Right lobe of liver (tissue), 4 donors: ENCODE data around the gene POTEJ.
"Not testable (repeated sequence)": the region's sequence is repeated elsewhere in the genome, so short reads cannot be mapped to it uniquely, and the experiment has no call there.

Source experiments
- POLR2A ChIP-seq: fragments of 450-650 bp; IDR thresholded peaks from one replicate; pipeline ENCODE4 v1.6.1; 2017; ENCODE audit warnings: antibody characterized with exemption, mild to moderate bottlenecking
- TF ChIP-seq, protein P1 (sequence below), 4 donors: fragments of 200-600 bp in 3 of 4; fragments of 450-650 bp in 1 of 4; IDR thresholded peaks; one replicate each; pipeline versions ENCODE4 v1.5.1 to v1.8.0; 2016 to 2022; ENCODE audit warnings: antibody characterized with exemption in 4 of 4, mild to moderate bottlenecking in 2 of 4
- donor health status: DM: no; HTN: no; CAD: no.
- donor health status: DM: no; HTN: no; CAD: no.
- donor health status: DM: no; HTN: yes; CAD: no.

GRCh38 chr2:130577559-130577958 lies 33.7 kb upstream of the POTEJ start:
- TF ChIP-seq, protein P1, sequence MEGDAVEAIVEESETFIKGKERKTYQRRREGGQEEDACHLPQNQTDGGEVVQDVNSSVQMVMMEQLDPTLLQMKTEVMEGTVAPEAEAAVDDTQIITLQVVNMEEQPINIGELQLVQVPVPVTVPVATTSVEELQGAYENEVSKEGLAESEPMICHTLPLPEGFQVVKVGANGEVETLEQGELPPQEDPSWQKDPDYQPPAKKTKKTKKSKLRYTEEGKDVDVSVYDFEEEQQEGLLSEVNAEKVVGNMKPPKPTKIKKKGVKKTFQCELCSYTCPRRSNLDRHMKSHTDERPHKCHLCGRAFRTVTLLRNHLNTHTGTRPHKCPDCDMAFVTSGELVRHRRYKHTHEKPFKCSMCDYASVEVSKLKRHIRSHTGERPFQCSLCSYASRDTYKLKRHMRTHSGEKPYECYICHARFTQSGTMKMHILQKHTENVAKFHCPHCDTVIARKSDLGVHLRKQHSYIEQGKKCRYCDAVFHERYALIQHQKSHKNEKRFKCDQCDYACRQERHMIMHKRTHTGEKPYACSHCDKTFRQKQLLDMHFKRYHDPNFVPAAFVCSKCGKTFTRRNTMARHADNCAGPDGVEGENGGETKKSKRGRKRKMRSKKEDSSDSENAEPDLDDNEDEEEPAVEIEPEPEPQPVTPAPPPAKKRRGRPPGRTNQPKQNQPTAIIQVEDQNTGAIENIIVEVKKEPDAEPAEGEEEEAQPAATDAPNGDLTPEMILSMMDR (IDR thresholded peaks at IDR 0.05): not testable (repeated sequence)
- not testable (repeated sequence) for TF ChIP-seq POLR2A
